Measurements from ENCODE around the gene TMEM17. TPM values are rescaled to one million over a fixed set of nuclear protein-coding genes. Genes with fewer than 3 reads are reported as not detected.

Gene TMEM17
- total and polyA plus RNA-seq, 2 of the 13 experiments (the other 11 are each of a cell fraction or from before 2014, with no cell fraction given) = 0.22 to 0.50 TPM

GRCh38 chr2:62526531-62527381 is 20.8 kb upstream of the TMEM17 start (continued):
- TF ChIP-seq ZSCAN29 (CRISPR knock-in tag; conservative IDR thresholded peaks at IDR 0.05) (0 out of 2 replicates have a peak, but pooled peaks have one; percentile 81), PLRG1 (conservative IDR thresholded peaks at IDR 0.05) (no peak), MIER2 (CRISPR knock-in tag; IDR thresholded peaks at IDR 0.05) (peak; percentile 81; the same call in 1 of the 2 replicates), ATF7-NPFF (CRISPR knock-in tag; IDR thresholded peaks at IDR 0.05; ENCODE audit: low read depth) (peak; percentile 47; the same call in 1 of the 2 replicates), ZNF607 (CRISPR knock-in tag; IDR thresholded peaks at IDR 0.05; ENCODE audit: borderline replicate concordance) (no peak; the same call in 1 of the 2 replicates), ZNF382 (CRISPR knock-in tag; IDR thresholded peaks at IDR 0.05; ENCODE audit: borderline replicate concordance) (no peak), AHDC1 (CRISPR knock-in tag; IDR thresholded peaks at IDR 0.05; ENCODE audit: borderline replicate concordance) (peak; percentile 95), HDAC6 (IDR thresholded peaks at IDR 0.05; ENCODE audit: low read depth, low read length) (no peak), GTF2F1 (IDR thresholded peaks at IDR 0.05; ENCODE audit: low read length) (no peak), ZNF432 (CRISPR knock-in tag; IDR thresholded peaks at IDR 0.05; ENCODE audit: borderline replicate concordance) (no peak), THAP11 (CRISPR knock-in tag; IDR thresholded peaks at IDR 0.05) (peak; percentile 79), THAP9 (CRISPR knock-in tag; IDR thresholded peaks at IDR 0.05; ENCODE audit: borderline replicate concordance) (0 out of 2 replicates have a peak, but pooled peaks have one; percentile 40), AKAP8 (CRISPR knock-in tag; IDR thresholded peaks at IDR 0.05) (0 out of 2 replicates have a peak, but pooled peaks have one; percentile 35), JDP2 (CRISPR knock-in tag; IDR thresholded peaks at IDR 0.05; ENCODE audit: borderline replicate concordance) (no peak), TEAD2 (CRISPR knock-in tag; IDR thresholded peaks at IDR 0.05) (no peak), NCOA1 (CRISPR knock-in tag; IDR thresholded peaks at IDR 0.05) (peak; percentile 71; the same call in 1 of the 2 replicates), STAT5B (CRISPR knock-in tag; IDR thresholded peaks at IDR 0.05) (no peak), ZNF614 (CRISPR knock-in tag; IDR thresholded peaks at IDR 0.05; ENCODE audit: borderline replicate concordance) (peak; percentile 91), POGK (CRISPR knock-in tag; conservative IDR thresholded peaks at IDR 0.05) (0 out of 2 replicates have a peak, but pooled peaks have one; percentile 68)
